HT-29 (cell line): ENCODE results near the gene SEZ6. TPM values are rescaled to one million over a fixed set of nuclear protein-coding genes. Genes with fewer than 3 reads are reported as not detected.

ENCODE experiments used
- DNase-seq: peaks from one replicate; pipeline ENCODE4 v3.0.0-alpha.2; 2015; ENCODE audit warnings: low spot score
- total RNA-seq: library from RNA; depleted of rRNA; stranded (reverse); fragments of >200 nt; shearing (Covaris generic); gene quantifications from 2 replicates; pipeline ENCODE4 v1.2.3, GENCODE V29; 2014; rRNA removed

Gene SEZ6
- total RNA-seq, 1 experiment from 2014 or later: not detected

- DNase-seq: no peak
These were observed 99.0 kb downstream of the SEZ6 start for GRCh38 chr17:28906706-28907438.

GRCh38 chr17:28906276-28906675 lies 99.6 kb downstream of the SEZ6 start:
- DNase-seq: no peak

Other genes starting within 250 kb of the SEZ6 start
- 9.5 and 13.0 TPM in 2 replicates for gene FAM222B, start 163.2 kb downstream of the SEZ6 start, total RNA-seq
- gene ERAL1, start 151.0 kb downstream of the SEZ6 start, total RNA-seq: 29.1 and 33.0 TPM in 2 replicates
- 49.7 and 55.6 TPM in 2 replicates for gene FLOT2, start 108.3 kb downstream of the SEZ6 start, total RNA-seq
- 15.2 and 17.6 TPM in 2 replicates for gene DHRS13, start 103.0 kb downstream of the SEZ6 start, total RNA-seq
- 32.0 and 34.7 TPM in 2 replicates for gene PHF12, start 54.5 kb downstream of the SEZ6 start, total RNA-seq
- 0.47 and 2.2 TPM in 2 replicates for gene PIPOX, start 37.1 kb upstream of the SEZ6 start, total RNA-seq
- gene MYO18A, start 174.4 kb upstream of the SEZ6 start, total RNA-seq: 105 and 108 TPM in 2 replicates
- gene CRYBA1, start 240.8 kb upstream of the SEZ6 start, total RNA-seq: not detected in 2 replicates